Sigmoid colon (tissue), 4 donors: ENCODE data around the gene VAV1.

ENCODE experiments used
- CTCF ChIP-seq, 4 experiments: fragments of 450-650 bp in 3 of 4; fragments of 200-600 bp in 1 of 4; IDR thresholded peaks; one replicate each; pipeline ENCODE4 v1.5.1; 2016 to 2019; ENCODE audit warnings: antibody characterized with exemption in 4 of 4, mild to moderate bottlenecking in 3 of 4, moderate library complexity in 2 of 4
- POLR2AphosphoS5 ChIP-seq, 4 donors: sonication (generic); formaldehyde crosslinking; IDR thresholded peaks; one replicate each; pipeline ENCODE4 v1.6.1; 2017; ENCODE audit warnings: antibody characterized with exemption in 4 of 4

GRCh38 chr19:6865849-6866248 is 93.3 kb downstream of the VAV1 start:
- TF ChIP-seq POLR2AphosphoS5 (IDR thresholded peaks at IDR 0.05) = no peak
- no peak for TF ChIP-seq CTCF (IDR thresholded peaks at IDR 0.05)
